H1 (cell line): Measurements from ENCODE around the gene ACTR2. TPM values are rescaled to one million over a fixed set of nuclear protein-coding genes. Genes with fewer than 3 reads are reported as not detected.

ENCODE experiments used
- CTCF ChIA-PET: fragments of 300-600 bp; sonication (Branson Sonifier 250); formaldehyde crosslinking; loops from one replicate; lab custom pipeline; 2021; ENCODE audit not compliant: partially characterized antibody; lab: Charles Lee
- POLR2A ChIA-PET: fragments of 300-600 bp; sonication (Branson Sonifier 250); formaldehyde crosslinking; loops from one replicate; lab custom pipeline; 2021; ENCODE audit warnings: inconsistent platforms; ENCODE audit not compliant: partially characterized antibody; lab: Charles Lee
- DNase-seq, 2 experiments: peaks; one replicate each; pipeline versions ENCODE4 v3.0.0 to v3.0.0-alpha.2; 2010 to 2022; ENCODE audit warnings: low spot score in 2 of 2, low read depth in 1 of 2, mixed read lengths in 1 of 2
- FAIRE-seq: peaks from 2 replicates; lab custom pipeline; 2011; peaks lifted over from hg19 to GRCh38; lab: Jason Lieb, UNC
- H2AFZ ChIP-seq: 2 replicates; pipeline ENCODE4 v1.8.1; 2012; ENCODE audit warnings: low read length, inconsistent platforms
- H2AK5ac ChIP-seq: 2 replicates; pipeline ENCODE4 v1.6.1; 2013; ENCODE audit warnings: low read depth, low read length
- H2BK120ac ChIP-seq: replicated peaks from 2 replicates; pipeline ENCODE3; 2013; ENCODE audit warnings: low read depth, low read length, inconsistent platforms
- H2BK12ac ChIP-seq: 2 replicates; pipeline ENCODE4 v1.6.1; 2013; ENCODE audit warnings: low read depth, low read length
- H2BK15ac ChIP-seq: 2 replicates; pipeline ENCODE4 v1.6.1; 2013; ENCODE audit warnings: low read length
- H2BK20ac ChIP-seq: 2 replicates; pipeline ENCODE4 v1.6.1; 2013; ENCODE audit warnings: low read length
- H2BK5ac ChIP-seq: 2 replicates; pipeline ENCODE4 v1.6.1; 2013; ENCODE audit warnings: low read depth, low read length
- H3K14ac ChIP-seq: 2 replicates; pipeline ENCODE4 v1.6.1; 2013; ENCODE audit warnings: inconsistent platforms; ENCODE audit not compliant: insufficient read length
- H3K18ac ChIP-seq: 2 replicates; pipeline ENCODE4 v1.6.1; 2013; ENCODE audit warnings: low read length; ENCODE audit errors: extremely low read depth
- H3K23ac ChIP-seq: 2 replicates; pipeline ENCODE4 v1.6.1; 2013; ENCODE audit warnings: inconsistent platforms; ENCODE audit not compliant: insufficient read length
- H3K23me2 ChIP-seq: 2 replicates; pipeline ENCODE4 v1.6.1; 2013; ENCODE audit warnings: low read depth, low read length
- H3K27ac ChIP-seq: 2 replicates; pipeline ENCODE4 v1.6.1; 2011; ENCODE audit warnings: low read depth, low read length, inconsistent platforms
- H3K27me3 ChIP-seq, 4 experiments: replicated peaks in 1 of 4; 1 replicate in 1 of 4; 2 replicates in 3 of 4; pipeline versions ENCODE4 v1.6.1 to v1.8.1; 2011 to 2013; ENCODE audit warnings: low read length in 3 of 4, mild to moderate bottlenecking in 3 of 4, inconsistent platforms in 2 of 4, mixed read lengths in 2 of 4, moderate library complexity in 1 of 4; ENCODE audit not compliant: control insufficient read depth in 3 of 4, insufficient read depth in 3 of 4; ENCODE audit errors: extremely low read depth in 1 of 4
- H3K36me3 ChIP-seq, 4 experiments: 2 replicates each; pipeline versions ENCODE4 v1.6.1 to v1.8.1; 2011 to 2013; ENCODE audit warnings: mild to moderate bottlenecking in 4 of 4, low read length in 3 of 4, moderate library complexity in 2 of 4, control low read depth in 1 of 4, inconsistent platforms in 1 of 4; ENCODE audit not compliant: insufficient read depth in 4 of 4, control insufficient read depth in 2 of 4
- H3K4ac ChIP-seq: replicated peaks from 2 replicates; pipeline ENCODE3; 2013; ENCODE audit warnings: low read length, low read depth, mixed read lengths, inconsistent platforms; ENCODE audit not compliant: insufficient read length
- H3K4me1 ChIP-seq, 4 experiments: replicated peaks in 1 of 4; 1 replicate in 1 of 4; 2 replicates in 3 of 4; pipeline versions ENCODE4 v1.6.1 to v1.8.1; 2011 to 2013; ENCODE audit warnings: low read length in 3 of 4, inconsistent platforms in 2 of 4, mixed read lengths in 1 of 4; ENCODE audit not compliant: insufficient read depth in 4 of 4, control insufficient read depth in 3 of 4
- H3K4me2 ChIP-seq, 2 experiments: 2 replicates each; pipeline versions ENCODE4 v1.6.1 to v1.8.1; 2011 to 2013; ENCODE audit warnings: low read depth in 2 of 2, low read length in 2 of 2, control low read depth in 1 of 2, inconsistent platforms in 1 of 2, mild to moderate bottlenecking in 1 of 2; ENCODE audit not compliant: insufficient read depth in 1 of 2
- H3K4me3 ChIP-seq, 4 experiments: fragments of 200-600, 300-600 bp in 1 of 4; sonication (generic), shearing (Covaris generic), sonication (Bioruptor Twin) in 1 of 4; 2 replicates each; pipeline versions ENCODE4 v1.5.1 to v1.8.1; 2011 to 2016; ENCODE audit warnings: low read length in 4 of 4, low read depth in 3 of 4, control low read depth in 2 of 4, inconsistent platforms in 2 of 4, mild to moderate bottlenecking in 2 of 4, mixed read lengths in 1 of 4, moderate library complexity in 1 of 4; ENCODE audit not compliant: insufficient read depth in 2 of 4; ENCODE audit errors: extremely low read depth in 1 of 4
- H3K56ac ChIP-seq: replicated peaks from 2 replicates; pipeline ENCODE3; 2013; ENCODE audit warnings: low read depth, mild to moderate bottlenecking, mixed read lengths, low read length, inconsistent platforms; ENCODE audit not compliant: insufficient read length
- H3K79me1 ChIP-seq: 2 replicates; pipeline ENCODE4 v1.6.1; 2013; ENCODE audit warnings: low read depth, low read length, control low read depth
- H3K79me2 ChIP-seq, 2 experiments: 2 replicates each; pipeline versions ENCODE4 v1.6.1 to v1.8.1; 2012 to 2013; ENCODE audit warnings: low read length in 2 of 2, mild to moderate bottlenecking in 2 of 2, inconsistent platforms in 1 of 2; ENCODE audit not compliant: insufficient read depth in 2 of 2, control insufficient read depth in 1 of 2
- H3K9ac ChIP-seq, 4 experiments: replicated peaks in 1 of 4; 1 replicate in 1 of 4; 2 replicates in 3 of 4; pipeline versions ENCODE4 v1.6.1 to v1.8.1; 2011 to 2013; ENCODE audit warnings: low read depth in 3 of 4, low read length in 3 of 4, control low read depth in 2 of 4, mild to moderate bottlenecking in 2 of 4, moderate library complexity in 2 of 4, inconsistent platforms in 1 of 4; ENCODE audit errors: extremely low read depth in 1 of 4
- H3K9me3 ChIP-seq, 2 experiments: 2 replicates each; pipeline versions ENCODE4 v1.6.1 to v1.8.1; 2012 to 2013; ENCODE audit warnings: mild to moderate bottlenecking in 2 of 2, moderate library complexity in 2 of 2, control low read depth in 1 of 2, inconsistent platforms in 1 of 2, low read depth in 1 of 2, low read length in 1 of 2, mixed read lengths in 1 of 2; ENCODE audit not compliant: insufficient read depth in 2 of 2
- H4K20me1 ChIP-seq, 2 experiments: replicated peaks in 1 of 2; 2 replicates each; pipeline versions ENCODE3 to v1.8.1; 2011 to 2013; ENCODE audit warnings: inconsistent platforms in 2 of 2, low read length in 2 of 2, mild to moderate bottlenecking in 1 of 2; ENCODE audit not compliant: insufficient read depth in 2 of 2, control insufficient read depth in 1 of 2
- H4K5ac ChIP-seq: 2 replicates; pipeline ENCODE4 v1.6.1; 2013; ENCODE audit warnings: low read length, low read depth, mixed read lengths, inconsistent platforms; ENCODE audit not compliant: insufficient read length
- H4K8ac ChIP-seq: 2 replicates; pipeline ENCODE4 v1.8.0; 2013; ENCODE audit warnings: mild to moderate bottlenecking, moderate library complexity, low read length, inconsistent platforms; ENCODE audit not compliant: insufficient read depth; ENCODE audit errors: extremely low read depth
- H4K91ac ChIP-seq: replicated peaks from 2 replicates; pipeline ENCODE3; 2013; ENCODE audit warnings: low read length, mixed read lengths, inconsistent platforms; ENCODE audit not compliant: insufficient read length
- BCL11A ChIP-seq, 2 experiments: IDR thresholded peaks; one replicate each; pipeline ENCODE4 v1.6.1; 2011; ENCODE audit warnings: low read depth in 2 of 2, low read length in 2 of 2, mild to moderate bottlenecking in 2 of 2
- PHF8 ChIP-seq: fragments of 200-600 bp; sonication (generic); conservative IDR thresholded peaks from 2 replicates; pipeline ENCODE4 v1.7.1; 2012; ENCODE audit warnings: low read depth, mild to moderate bottlenecking, inconsistent platforms, low read length, moderate library complexity
- RAD21 ChIP-seq, 2 experiments: IDR thresholded peaks in 1 of 2; conservative IDR thresholded peaks in 1 of 2; 2 replicates each; pipeline ENCODE4 v1.6.1; 2011; ENCODE audit warnings: low read depth in 2 of 2, low read length in 2 of 2, improper control_type of control experiment in 1 of 2, inconsistent platforms in 1 of 2, mild to moderate bottlenecking in 1 of 2, moderate library complexity in 1 of 2
- RBBP5 ChIP-seq: IDR thresholded peaks from 2 replicates; pipeline ENCODE4 v1.7.1; 2012; ENCODE audit warnings: low read depth, mild to moderate bottlenecking, inconsistent platforms, low read length, moderate library complexity, borderline replicate concordance
- RXRA ChIP-seq: IDR thresholded peaks from 2 replicates; pipeline ENCODE4 v1.6.1; 2011; ENCODE audit warnings: low read depth, mild to moderate bottlenecking, low read length, moderate library complexity; ENCODE audit not compliant: insufficient read depth
- SP2 ChIP-seq: IDR thresholded peaks from 2 replicates; pipeline ENCODE4 v1.6.1; 2012; ENCODE audit warnings: mild to moderate bottlenecking, low read length, inconsistent platforms
- SUZ12 ChIP-seq: fragments of 200-600 bp; sonication (generic); IDR thresholded peaks from 2 replicates; pipeline ENCODE4 v1.6.1; 2012; ENCODE audit warnings: mild to moderate bottlenecking, inconsistent platforms, low read length, moderate library complexity, mixed read lengths
- TAF1 ChIP-seq: IDR thresholded peaks from 2 replicates; pipeline ENCODE4 v1.6.1; 2011; ENCODE audit warnings: mild to moderate bottlenecking, low read depth, low read length
- YY1 ChIP-seq: IDR thresholded peaks from 2 replicates; pipeline ENCODE4 v1.6.1; 2011; ENCODE audit warnings: low read depth, mild to moderate bottlenecking, low read length
- WGBS, 2 experiments: shearing (Covaris generic) in 1 of 2; methylation state at CpG; one replicate each; pipeline versions ENCODE4 v1.1.6 to v1.1.7; 2013 to 2015; ENCODE audit warnings: low lambda C conversion rate in 2 of 2, mixed read lengths in 2 of 2, inconsistent platforms in 1 of 2, low coverage in 1 of 2, missing lambda C conversion rate in 1 of 2; ENCODE audit not compliant: insufficient replicate concordance in 2 of 2, insufficient coverage in 1 of 2, insufficient read length in 1 of 2; ENCODE audit errors: extremely low coverage in 1 of 2, missing lambda C conversion rate in 1 of 2; 5-methylcytosine and 5-hydroxymethylcytosine counted together
- polyA plus RNA-seq, 7 experiments: library from polyadenylated mRNA; depleted of rRNA in 3 of 7; stranded (reverse) in 5 of 7; unstranded in 2 of 7; fragments of >200 nt in 5 of 7; fragments of 200-250 nt in 2 of 7; gene quantifications; 1 replicate in 5 of 7; 2 replicates in 1 of 7; 4 replicates in 1 of 7; pipeline versions ENCODE4 v1.2.1 to v1.2.3, GENCODE V29; 2011 to 2013; ENCODE audit warnings: missing spikeins in 2 of 7, mixed read lengths in 2 of 7
- total RNA-seq: library from RNA; stranded (reverse); fragmentation: NEBNext Ultra II Directional; extraction: Animal tissue kit (Norgen Biotek cat#: 25700); gene quantifications from 2 replicates; pipeline ENCODE4 v1.2.1, GENCODE V29; 2021
- TF ChIP-seq, protein P1 (sequence below): IDR thresholded peaks from 2 replicates; pipeline ENCODE4 v1.6.1; 2012; ENCODE audit warnings: low read length, inconsistent platforms
- TF ChIP-seq, protein P2 (sequence below): IDR thresholded peaks from 2 replicates; pipeline ENCODE4 v1.6.1; 2011; ENCODE audit warnings: low read depth, mild to moderate bottlenecking, low read length; ENCODE audit not compliant: insufficient read depth

ACTR2 gene
- total and polyA plus RNA-seq, 2 of the 8 experiments (the other 6 are each of a cell fraction or from before 2014, with no cell fraction given) = 28.3 to 171 TPM

DNA sequence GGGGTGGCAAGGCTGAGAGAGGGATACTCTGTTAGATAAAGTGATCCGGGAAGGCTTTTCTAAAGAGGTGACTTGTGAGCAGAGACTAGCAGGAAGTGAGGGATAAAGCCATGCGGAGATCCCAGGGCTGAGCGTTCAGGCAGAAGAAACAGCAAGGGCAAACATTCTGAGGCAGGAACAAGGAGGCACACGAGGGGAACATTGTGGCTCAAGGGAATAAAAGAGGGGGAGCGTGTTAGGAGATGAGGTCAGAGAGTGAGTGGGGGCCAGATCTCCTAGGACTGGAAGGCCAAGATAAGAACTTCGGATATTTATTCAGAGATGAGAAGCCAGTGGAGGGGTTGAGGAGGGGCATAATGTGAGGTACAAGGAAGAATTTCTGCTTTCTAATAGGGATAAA lies 67.1 kb downstream of the ACTR2 start:
- POLR2A ChIA-PET = no interaction called here
- Histone ChIP-seq H3K4me1 (peaks cover 0 to 7% (median under 1%) of the 10 kb centered on the region in 4 experiments; a peak in 2 of 7 replicates), H4K5ac (no peak overlapping the region), H3K4ac (no peak overlapping the region), H4K20me1 (peaks cover 0 to 1% of the 10 kb centered on the region in 2 experiments), H3K23ac (no peak overlapping the region), H3K79me2 (no peaks in the 10 kb centered on the region), H4K8ac (no peak overlapping the region), H3K14ac (no peak overlapping the region), H2BK20ac (no peak overlapping the region)
- no peak for TF ChIP-seq RBBP5
- TF ChIP-seq, protein P1, sequence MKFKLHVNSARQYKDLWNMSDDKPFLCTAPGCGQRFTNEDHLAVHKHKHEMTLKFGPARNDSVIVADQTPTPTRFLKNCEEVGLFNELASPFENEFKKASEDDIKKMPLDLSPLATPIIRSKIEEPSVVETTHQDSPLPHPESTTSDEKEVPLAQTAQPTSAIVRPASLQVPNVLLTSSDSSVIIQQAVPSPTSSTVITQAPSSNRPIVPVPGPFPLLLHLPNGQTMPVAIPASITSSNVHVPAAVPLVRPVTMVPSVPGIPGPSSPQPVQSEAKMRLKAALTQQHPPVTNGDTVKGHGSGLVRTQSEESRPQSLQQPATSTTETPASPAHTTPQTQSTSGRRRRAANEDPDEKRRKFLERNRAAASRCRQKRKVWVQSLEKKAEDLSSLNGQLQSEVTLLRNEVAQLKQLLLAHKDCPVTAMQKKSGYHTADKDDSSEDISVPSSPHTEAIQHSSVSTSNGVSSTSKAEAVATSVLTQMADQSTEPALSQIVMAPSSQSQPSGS = no peak
- no peak for TF ChIP-seq SP2
- TF ChIP-seq RXRA = no peak
- no peak for TF ChIP-seq RAD21 (IDR thresholded peaks at IDR 0.05 in 1 of 2, conservative IDR thresholded peaks at IDR 0.05 in 1 of 2; ENCODE audit: low read depth in 2 of 2, low read length in 2 of 2)
- TF ChIP-seq BCL11A (IDR thresholded peaks at IDR 0.05; ENCODE audit: low read depth in 2 of 2, low read length in 2 of 2) = no peak
- TF ChIP-seq SUZ12 = no peak
- TF ChIP-seq, protein P2, sequence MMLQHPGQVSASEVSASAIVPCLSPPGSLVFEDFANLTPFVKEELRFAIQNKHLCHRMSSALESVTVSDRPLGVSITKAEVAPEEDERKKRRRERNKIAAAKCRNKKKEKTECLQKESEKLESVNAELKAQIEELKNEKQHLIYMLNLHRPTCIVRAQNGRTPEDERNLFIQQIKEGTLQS = no peak
- TF ChIP-seq YY1 = no peak
- TF ChIP-seq TAF1 = no peak
- no peak for TF ChIP-seq PHF8
- TF ChIP-seq, all 59 proteins: peak for 0
- Histone ChIP-seq H3K56ac (no peak overlapping the region), H2AFZ (no peak overlapping the region), H4K91ac (no peak overlapping the region), H3K27ac (no peak overlapping the region), H3K23me2 (no peaks in the 10 kb centered on the region), H3K18ac (no peak overlapping the region), H3K36me3 (no peaks in the 10 kb centered on the region), H3K4me3 (no peak overlapping the region), H2BK15ac (no peak overlapping the region), H2AK5ac (no peak overlapping the region), H3K27me3 (no peaks in the 10 kb centered on the region; a peak in 1 of 7 replicates), H2BK5ac (no peak overlapping the region), H3K9ac (no peak overlapping the region), H3K4me2 (no peak overlapping the region), H2BK120ac (no peak overlapping the region), H2BK12ac (no peak overlapping the region), H3K9me3 (no peaks in the 10 kb centered on the region), H3K79me1 (no peaks in the 10 kb centered on the region)
- DNase-seq = no peak
- FAIRE-seq = no peak
- 77% methylated on average over 6 of the region's 6 CpGs; no CpG with 5 or more reads in 1 of the 2 experiments for WGBS, 2 experiments
- CTCF ChIA-PET = interaction anchor here (0.8 to 2.0 kb wide), 4 partner anchors 15 to 279 kb away, joined by 4 to 5 read pairs (median 4); no protein-coding TSS in a partner anchor
